Activated CD8-positive, alpha-beta T cell treated with anti-CD3 and anti-CD28 coated beads, Interleukin-2, amount 10 ng/mL, durations not matched to agents 7 days and 5 days (primary cell): ENCODE data around the gene RASSF8. TPM values are rescaled to one million over a fixed set of nuclear protein-coding genes. Genes with fewer than 3 reads are reported as not detected.

Experiments
- ATAC-seq: fragments of 150-1000 bp; cut with Tn5 transposase; one replicate; pipeline ENCODE4 v1.10.0; 2021; ENCODE audit warnings: moderate library complexity
- CTCF ChIA-PET: fragments of 350-600 bp; sonication (Branson Sonifier 250); formaldehyde crosslinking; loops from one replicate; lab custom pipeline; 2021; ENCODE audit warnings: antibody characterized with exemption; lab: Charles Lee
- POLR2A ChIA-PET: fragments of 350-600 bp; sonication (Branson Sonifier 250); formaldehyde crosslinking; loops from one replicate; lab custom pipeline; 2021; ENCODE audit warnings: antibody characterized with exemption; lab: Charles Lee
- DNase-seq: peaks from one replicate; pipeline ENCODE4 v3.0.0-alpha.2; 2020
- H3K27ac Mint-ChIP-seq: one replicate; pipeline ENCODE4 v1.8.0; 2021; ENCODE audit warnings: mild to moderate bottlenecking, mixed read lengths
- H3K27me3 Mint-ChIP-seq: one replicate; pipeline ENCODE4 v1.8.0; 2021; ENCODE audit warnings: low read depth, mixed read lengths
- H3K36me3 Mint-ChIP-seq: one replicate; pipeline ENCODE4 v1.8.0; 2021; ENCODE audit warnings: low read depth, mixed read lengths
- H3K4me1 Mint-ChIP-seq: one replicate; pipeline ENCODE4 v1.8.0; 2021; ENCODE audit warnings: low read depth, mixed read lengths
- H3K4me3 Mint-ChIP-seq: one replicate; pipeline ENCODE4 v1.8.0; 2021; ENCODE audit warnings: mild to moderate bottlenecking, mixed read lengths
- H3K9me3 Mint-ChIP-seq: one replicate; pipeline ENCODE4 v1.8.0; 2022; ENCODE audit warnings: mixed read lengths; ENCODE audit not compliant: insufficient read depth
- total RNA-seq, 2 experiments: library from RNA; stranded (reverse); gene quantifications; one replicate each; pipeline ENCODE4 v1.2.3, GENCODE V29; 2021

RASSF8 gene
- total RNA-seq, 2 experiments from 2014 or later: 1.0 TPM

- POLR2A ChIA-PET: no interaction called here
- peaks cover 2% of the 10 kb centered on the region for H3K27me3 Mint-ChIP-seq
- no peak overlapping the region for H3K27ac Mint-ChIP-seq
- no peaks in the 10 kb centered on the region for H3K4me1 Mint-ChIP-seq
- no peaks in the 10 kb centered on the region for H3K9me3 Mint-ChIP-seq
- no peaks in the 10 kb centered on the region for H3K36me3 Mint-ChIP-seq
- H3K4me3 Mint-ChIP-seq: no peak overlapping the region
- DNase-seq: no peak
- ATAC-seq: no peak
- CTCF ChIA-PET: no interaction called here
Measured at GRCh38 chr12:26088998-26089397, 130.5 kb downstream of the RASSF8 start.

GRCh38 chr12:26090836-26091510 lies 132.5 kb downstream of the RASSF8 start:
- DNase-seq: no peak
- Mint-ChIP-seq H3K4me3 (no peak overlapping the region), H3K36me3 (no peaks in the 10 kb centered on the region), H3K4me1 (peaks cover under 1% of the 10 kb centered on the region), H3K27ac (no peak overlapping the region), H3K27me3 (peaks cover 6% of the 10 kb centered on the region), H3K9me3 (no peaks in the 10 kb centered on the region)
- POLR2A ChIA-PET: no interaction called here
- CTCF ChIA-PET: no interaction called here
- no peak for ATAC-seq

- DNase-seq (no peak), ATAC-seq (no peak)
- Mint-ChIP-seq H3K27ac (no peak overlapping the region), H3K9me3 (no peaks in the 10 kb centered on the region), H3K36me3 (no peaks in the 10 kb centered on the region), H3K27me3 (peaks cover 6% of the 10 kb centered on the region), H3K4me3 (no peak overlapping the region), H3K4me1 (peaks cover 4% of the 10 kb centered on the region)
- ChIA-PET CTCF (no interaction called here), POLR2A (no interaction called here)
Measured at GRCh38 chr12:26091822-26092221, 133.3 kb downstream of the RASSF8 start.

GRCh38 chr12:26092346-26093105 lies 134.0 kb downstream of the RASSF8 start:
- no peak overlapping the region for H3K4me3 Mint-ChIP-seq
- H3K27ac Mint-ChIP-seq: no peak overlapping the region
- ChIA-PET POLR2A (no interaction called here), CTCF (no interaction called here)
- H3K9me3 Mint-ChIP-seq: no peaks in the 10 kb centered on the region
- H3K36me3 Mint-ChIP-seq: no peaks in the 10 kb centered on the region
- H3K27me3 Mint-ChIP-seq: peaks cover 6% of the 10 kb centered on the region
- ATAC-seq: no peak
- no peak for DNase-seq
- H3K4me1 Mint-ChIP-seq: peaks cover 4% of the 10 kb centered on the region

GRCh38 chr12:26095186-26095585 lies 136.7 kb downstream of the RASSF8 start:
- Mint-ChIP-seq H3K36me3 (no peaks in the 10 kb centered on the region), H3K4me3 (no peak overlapping the region), H3K4me1 (peaks cover 4% of the 10 kb centered on the region), H3K27me3 (peaks cover 17% of the 10 kb centered on the region), H3K9me3 (no peaks in the 10 kb centered on the region), H3K27ac (no peak overlapping the region)
- ChIA-PET POLR2A (no interaction called here), CTCF (interaction anchor here (1.4 to 1.6 kb wide), 2 partner anchors 430 to 790 kb away, joined by 3 to 4 read pairs; no protein-coding TSS in a partner anchor)
- ATAC-seq: no peak
- DNase-seq: no peak

- no peak for DNase-seq
- no peak for ATAC-seq
- no peaks in the 10 kb centered on the region for H3K9me3 Mint-ChIP-seq
- H3K27me3 Mint-ChIP-seq: peaks cover 17% of the 10 kb centered on the region
- peaks cover 4% of the 10 kb centered on the region for H3K4me1 Mint-ChIP-seq
- ChIA-PET POLR2A (interaction anchor here (0.7 kb wide), 1 partner anchor 638 kb away, joined by 3 read pairs; no protein-coding TSS in a partner anchor), CTCF (interaction anchor here (1.0 to 2.5 kb wide), 4 partner anchors 23 to 606 kb away, joined by 3 to 12 read pairs (median 6); no protein-coding TSS in a partner anchor)
- no peak overlapping the region for H3K27ac Mint-ChIP-seq
- H3K4me3 Mint-ChIP-seq: no peak overlapping the region
- H3K36me3 Mint-ChIP-seq: no peaks in the 10 kb centered on the region
Measured at GRCh38 chr12:26096036-26096435, 137.6 kb downstream of the RASSF8 start.

GRCh38 chr12:26097046-26097878 lies 138.8 kb downstream of the RASSF8 start:
- no peak overlapping the region for H3K4me3 Mint-ChIP-seq
- H3K9me3 Mint-ChIP-seq: no peaks in the 10 kb centered on the region
- ChIA-PET CTCF (interaction anchor here (0.6 to 2.5 kb wide), 21 partner anchors 9 to 875 kb away, joined by 3 to 12 read pairs (median 3); no protein-coding TSS in a partner anchor), POLR2A (no interaction called here)
- peak; percentile 64 for DNase-seq
- peak; percentile 75 for ATAC-seq
- H3K27ac Mint-ChIP-seq: no peak overlapping the region
- H3K36me3 Mint-ChIP-seq: no peaks in the 10 kb centered on the region
- H3K27me3 Mint-ChIP-seq: peaks cover 21% of the 10 kb centered on the region
- H3K4me1 Mint-ChIP-seq: peaks cover 4% of the 10 kb centered on the region

- CTCF ChIA-PET: interaction anchor here (1.1 to 1.2 kb wide), 2 partner anchors 246 to 552 kb away, joined by 3 to 5 read pairs; no protein-coding TSS in a partner anchor
Measured at GRCh38 chr12:26100666-26101349, 142.3 kb downstream of the RASSF8 start.

GRCh38 chr12:26101350-26101734 lies 142.9 kb downstream of the RASSF8 start:
- H3K9me3 Mint-ChIP-seq: no peaks in the 10 kb centered on the region
- ChIA-PET CTCF (interaction anchor here (1.1 kb wide), 1 partner anchor 245 kb away, joined by 5 read pairs; no protein-coding TSS in a partner anchor), POLR2A (no interaction called here)
- no peak overlapping the region for H3K27ac Mint-ChIP-seq
- DNase-seq (no peak), ATAC-seq (no peak)
- H3K36me3 Mint-ChIP-seq: no peaks in the 10 kb centered on the region
- peaks cover 29% of the 10 kb centered on the region for H3K27me3 Mint-ChIP-seq
- no peak overlapping the region for H3K4me3 Mint-ChIP-seq
- H3K4me1 Mint-ChIP-seq: no peaks in the 10 kb centered on the region

More at GRCh38 chr12:26100666-26101349, 142.3 kb downstream of the RASSF8 start:
- POLR2A ChIA-PET: no interaction called here
- Mint-ChIP-seq H3K4me3 (no peak overlapping the region), H3K36me3 (no peaks in the 10 kb centered on the region), H3K27ac (no peak overlapping the region), H3K4me1 (peaks cover 4% of the 10 kb centered on the region), H3K9me3 (no peaks in the 10 kb centered on the region), H3K27me3 (peaks cover 28% of the 10 kb centered on the region)
- ATAC-seq (no peak), DNase-seq (no peak)

- ChIA-PET CTCF (interaction anchor here (1.1 kb wide), 1 partner anchor 245 kb away, joined by 5 read pairs; no protein-coding TSS in a partner anchor), POLR2A (no interaction called here)
- H3K4me3 Mint-ChIP-seq: no peak overlapping the region
- H3K36me3 Mint-ChIP-seq: no peaks in the 10 kb centered on the region
- no peak overlapping the region for H3K27ac Mint-ChIP-seq
- H3K27me3 Mint-ChIP-seq: peaks cover 30% of the 10 kb centered on the region
- DNase-seq (no peak), ATAC-seq (no peak)
- H3K4me1 Mint-ChIP-seq: no peaks in the 10 kb centered on the region
- no peaks in the 10 kb centered on the region for H3K9me3 Mint-ChIP-seq
Measured at GRCh38 chr12:26101763-26102162, 143.3 kb downstream of the RASSF8 start.

GRCh38 chr12:26102953-26103352 lies 144.5 kb downstream of the RASSF8 start:
- no peaks in the 10 kb centered on the region for H3K4me1 Mint-ChIP-seq
- H3K27ac Mint-ChIP-seq: no peak overlapping the region
- ATAC-seq (no peak), DNase-seq (no peak)
- peaks cover 35% of the 10 kb centered on the region for H3K27me3 Mint-ChIP-seq
- no peaks in the 10 kb centered on the region for H3K9me3 Mint-ChIP-seq
- H3K4me3 Mint-ChIP-seq: no peak overlapping the region
- no peaks in the 10 kb centered on the region for H3K36me3 Mint-ChIP-seq
- CTCF ChIA-PET: no interaction called here
- POLR2A ChIA-PET: no interaction called here
